ENCODE data around the gene PGAM4.

The PGAM4 gene

DNA sequence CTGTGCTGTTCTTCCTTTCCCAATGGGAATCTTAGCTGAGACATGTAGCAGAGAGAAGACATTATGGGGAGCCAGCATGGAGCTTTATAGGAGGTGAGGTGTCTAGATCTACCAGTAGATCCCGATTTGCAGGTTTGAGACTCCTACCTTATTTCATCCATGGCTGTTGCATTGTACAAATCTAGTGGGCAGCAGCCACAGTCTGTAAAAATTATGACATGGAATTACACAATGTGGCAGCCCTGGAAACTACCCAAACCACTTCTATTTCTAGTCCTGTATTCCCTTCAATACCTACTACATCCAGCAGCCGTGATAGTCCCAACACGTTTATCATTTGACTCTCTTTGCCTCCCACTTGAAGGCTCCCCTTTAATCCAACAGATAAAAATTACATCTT is 50.9 kb downstream of the PGAM4 start:
- in situ Hi-C loops (cut with MboI; ENCODE audit: low sequenced_read_pairs, unreplicated experiment) = no loop called here
- DNase-seq (ENCODE audit: low spot score) = no peak
- TF ChIP-seq, protein P1, sequence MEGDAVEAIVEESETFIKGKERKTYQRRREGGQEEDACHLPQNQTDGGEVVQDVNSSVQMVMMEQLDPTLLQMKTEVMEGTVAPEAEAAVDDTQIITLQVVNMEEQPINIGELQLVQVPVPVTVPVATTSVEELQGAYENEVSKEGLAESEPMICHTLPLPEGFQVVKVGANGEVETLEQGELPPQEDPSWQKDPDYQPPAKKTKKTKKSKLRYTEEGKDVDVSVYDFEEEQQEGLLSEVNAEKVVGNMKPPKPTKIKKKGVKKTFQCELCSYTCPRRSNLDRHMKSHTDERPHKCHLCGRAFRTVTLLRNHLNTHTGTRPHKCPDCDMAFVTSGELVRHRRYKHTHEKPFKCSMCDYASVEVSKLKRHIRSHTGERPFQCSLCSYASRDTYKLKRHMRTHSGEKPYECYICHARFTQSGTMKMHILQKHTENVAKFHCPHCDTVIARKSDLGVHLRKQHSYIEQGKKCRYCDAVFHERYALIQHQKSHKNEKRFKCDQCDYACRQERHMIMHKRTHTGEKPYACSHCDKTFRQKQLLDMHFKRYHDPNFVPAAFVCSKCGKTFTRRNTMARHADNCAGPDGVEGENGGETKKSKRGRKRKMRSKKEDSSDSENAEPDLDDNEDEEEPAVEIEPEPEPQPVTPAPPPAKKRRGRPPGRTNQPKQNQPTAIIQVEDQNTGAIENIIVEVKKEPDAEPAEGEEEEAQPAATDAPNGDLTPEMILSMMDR (IDR thresholded peaks at IDR 0.05; ENCODE audit: borderline replicate concordance, control extremely low read depth, extremely low read depth, insufficient read depth, missing control alignments) = no peak
